Activated CD8-positive, alpha-beta memory T cell treated with anti-CD3 and anti-CD28 coated beads for 36 hours (primary cell): ENCODE measurements around the gene TSPAN10. TPM values are rescaled to one million over a fixed set of nuclear protein-coding genes. Genes with fewer than 3 reads are reported as not detected.
"Not testable (repeated sequence)": the region's sequence is repeated elsewhere in the genome, so short reads cannot be mapped to it uniquely, and the experiment has no call there.

Source experiments
- CTCF ChIA-PET: fragments of 350-600 bp; sonication (Branson Sonifier 250); formaldehyde crosslinking; loops from one replicate; lab custom pipeline; 2021; ENCODE audit warnings: antibody characterized with exemption; lab: Charles Lee
- POLR2A ChIA-PET: fragments of 350-600 bp; sonication (Branson Sonifier 250); formaldehyde crosslinking; loops from one replicate; lab custom pipeline; 2021; ENCODE audit warnings: antibody characterized with exemption; lab: Charles Lee
- total RNA-seq, 2 experiments: library from RNA; stranded (reverse); gene quantifications; one replicate each; pipeline ENCODE4 v1.2.3, GENCODE V29; 2021

TSPAN10 gene
- under 1 TPM; 0.19 to 0.23 TPM for total RNA-seq

- CTCF ChIA-PET: interaction anchor here (1.3 kb wide), 1 partner anchor 35 kb away, joined by 3 read pairs; no protein-coding TSS in a partner anchor
- POLR2A ChIA-PET: no interaction called here
Measured at GRCh38 chr17:81636505-81637288, at the start of gene TSPAN10, which contains the start of gene NPLOC4. TSPAN10 (plus strand) TSS chr17:81637196; CDS start chr17:81642413, 5,217 bp downstream. NPLOC4 (minus strand) TSS chr17:81637112; CDS start chr17:81636930, 182 bp downstream.

- ChIA-PET POLR2A (no interaction called here), CTCF (no interaction called here)
Measured at GRCh38 chr17:81589612-81590011, 47.4 kb upstream of the TSPAN10 start.

- CTCF ChIA-PET: no interaction called here
Measured at GRCh38 chr17:81590121-81590520, 46.9 kb upstream of the TSPAN10 start.

GRCh38 chr17:81591971-81592370 is 45.0 kb upstream of the TSPAN10 start:
- CTCF ChIA-PET: no interaction called here

More at GRCh38 chr17:81590121-81590520, 46.9 kb upstream of the TSPAN10 start:
- POLR2A ChIA-PET: no interaction called here

GRCh38 chr17:81593105-81593871 is 43.7 kb upstream of the TSPAN10 start:
- POLR2A ChIA-PET: no interaction called here
- CTCF ChIA-PET: interaction anchor here (1.5 kb wide), 1 partner anchor 9 kb away, joined by 3 read pairs; no protein-coding TSS in a partner anchor

More at GRCh38 chr17:81591971-81592370, 45.0 kb upstream of the TSPAN10 start:
- POLR2A ChIA-PET: no interaction called here

GRCh38 chr17:81599719-81600486 is 37.1 kb upstream of the TSPAN10 start:
- CTCF ChIA-PET: interaction anchor here (2.0 kb wide), 1 partner anchor 16 kb away, joined by 6 read pairs; no protein-coding TSS in a partner anchor
- POLR2A ChIA-PET: no interaction called here

- ChIA-PET CTCF (interaction anchor here (0.8 to 2.1 kb wide), 9 partner anchors 8 to 68 kb away, joined by 3 to 6 read pairs (median 3); partner anchors contain the start of genes NPLOC4 and TSPAN10), POLR2A (no interaction called here)
Measured at GRCh38 chr17:81601525-81602120, 35.4 kb upstream of the TSPAN10 start.

GRCh38 chr17:81603846-81604610 is 33.0 kb upstream of the TSPAN10 start:
- CTCF ChIA-PET: no interaction called here
- POLR2A ChIA-PET: no interaction called here

GRCh38 chr17:81607431-81607830 is 29.6 kb upstream of the TSPAN10 start:
- CTCF ChIA-PET: interaction anchor here (0.5 to 0.7 kb wide), 2 partner anchors 20 to 530 kb away, joined by 3 read pairs; no protein-coding TSS in a partner anchor
- POLR2A ChIA-PET: interaction anchor here (0.7 to 0.8 kb wide), 2 partner anchors 12 to 245 kb away, joined by 3 read pairs; no protein-coding TSS in a partner anchor

GRCh38 chr17:81608082-81608481 is 28.9 kb upstream of the TSPAN10 start:
- POLR2A ChIA-PET: interaction anchor here (0.8 kb wide), 1 partner anchor 13 kb away, joined by 3 read pairs; no protein-coding TSS in a partner anchor
- CTCF ChIA-PET: interaction anchor here (0.7 kb wide), 1 partner anchor 21 kb away, joined by 3 read pairs; no protein-coding TSS in a partner anchor

GRCh38 chr17:81608605-81609004 is 28.4 kb upstream of the TSPAN10 start:
- ChIA-PET CTCF (no interaction called here), POLR2A (no interaction called here)

GRCh38 chr17:81609541-81610311 is 27.3 kb upstream of the TSPAN10 start:
- CTCF ChIA-PET: no interaction called here
- POLR2A ChIA-PET: no interaction called here

GRCh38 chr17:81612172-81612970 is 24.6 kb upstream of the TSPAN10 start:
- ChIA-PET CTCF (interaction anchor here (1.2 kb wide), 1 partner anchor 11 kb away, joined by 3 read pairs; no protein-coding TSS in a partner anchor), POLR2A (no interaction called here)

GRCh38 chr17:81615401-81615930 is 21.5 kb upstream of the TSPAN10 start:
- ChIA-PET POLR2A (interaction anchor here (1.0 kb wide), 1 partner anchor 15 kb away, joined by 20 read pairs; no protein-coding TSS in a partner anchor), CTCF (interaction anchor here (0.7 to 2.0 kb wide), 2 partner anchors 9 to 14 kb away, joined by 6 to 9 read pairs; no protein-coding TSS in a partner anchor)

GRCh38 chr17:81616877-81617276 is 20.1 kb upstream of the TSPAN10 start:
- CTCF ChIA-PET: interaction anchor here (2.0 kb wide), 1 partner anchor 16 kb away, joined by 6 read pairs; no protein-coding TSS in a partner anchor
- POLR2A ChIA-PET: no interaction called here

- POLR2A ChIA-PET, CTCF ChIA-PET: not testable (repeated sequence)
Measured at GRCh38 chr17:81618307-81618706, 18.7 kb upstream of the TSPAN10 start.
